H9 (cell line): ENCODE data around the gene TP73. TPM values are rescaled to one million over a fixed set of nuclear protein-coding genes. Genes with fewer than 3 reads are reported as not detected.
A peak's percentile ranks its signal among the peaks of the same experiment; 100 is the strongest.

Experiments used
- DNase-seq: peaks from one replicate; pipeline ENCODE4 v3.0.0-alpha.2; 2017
- H2AFZ ChIP-seq: one replicate; pipeline ENCODE4 v1.6.1; 2013; ENCODE audit warnings: mild to moderate bottlenecking, low read length, control low read depth, moderate library complexity
- H2AK5ac ChIP-seq: 2 replicates; pipeline ENCODE4 v1.6.1; 2013; ENCODE audit warnings: low read length, control low read depth, mixed read lengths; ENCODE audit not compliant: insufficient read length
- H2BK120ac ChIP-seq: one replicate; pipeline ENCODE4 v1.6.1; 2013; ENCODE audit warnings: low read depth, mild to moderate bottlenecking, low read length, control low read depth, inconsistent platforms; ENCODE audit not compliant: poor library complexity, severe bottlenecking
- H2BK12ac ChIP-seq: 2 replicates; pipeline ENCODE4 v1.6.1; 2013; ENCODE audit warnings: low read length, control low read depth, mixed read lengths, low read depth; ENCODE audit not compliant: insufficient read length
- H2BK15ac ChIP-seq: 2 replicates; pipeline ENCODE4 v1.6.1; 2013; ENCODE audit warnings: low read depth, low read length, control low read depth
- H2BK20ac ChIP-seq: one replicate; pipeline ENCODE4 v1.6.1; 2013; ENCODE audit warnings: low read depth, mild to moderate bottlenecking, low read length, control low read depth, inconsistent platforms; ENCODE audit not compliant: poor library complexity, severe bottlenecking
- H2BK5ac ChIP-seq: 2 replicates; pipeline ENCODE4 v1.6.1; 2013; ENCODE audit warnings: low read length, control low read depth, mixed read lengths; ENCODE audit not compliant: insufficient read length
- H3K14ac ChIP-seq: 2 replicates; pipeline ENCODE4 v1.6.1; 2013; ENCODE audit warnings: low read length, control low read depth; ENCODE audit not compliant: insufficient read depth
- H3K18ac ChIP-seq: 2 replicates; pipeline ENCODE4 v1.6.1; 2013; ENCODE audit warnings: low read depth, mild to moderate bottlenecking, mixed read lengths, low read length, control low read depth; ENCODE audit not compliant: insufficient read length
- H3K23ac ChIP-seq: 2 replicates; pipeline ENCODE4 v1.6.1; 2013; ENCODE audit warnings: low read length, control low read depth, mixed read lengths, low read depth; ENCODE audit not compliant: insufficient read length
- H3K23me2 ChIP-seq: 2 replicates; pipeline ENCODE4 v1.6.1; 2013; ENCODE audit warnings: low read depth, mild to moderate bottlenecking, mixed read lengths, low read length, control low read depth; ENCODE audit not compliant: insufficient read length, poor library complexity, severe bottlenecking
- H3K27ac ChIP-seq: 2 replicates; pipeline ENCODE4 v1.5.1; 2013; ENCODE audit warnings: low read length, control low read depth, mixed read lengths, low read depth; ENCODE audit not compliant: insufficient read length
- H3K27me3 ChIP-seq: 2 replicates; pipeline ENCODE4 v1.6.1; 2013; ENCODE audit warnings: low read length, control low read depth, inconsistent platforms; ENCODE audit not compliant: insufficient read depth
- H3K4ac ChIP-seq: 2 replicates; pipeline ENCODE4 v1.6.1; 2013; ENCODE audit warnings: low read depth, mild to moderate bottlenecking, control low read depth, inconsistent platforms, low read length, moderate library complexity
- H3K4me1 ChIP-seq: 2 replicates; pipeline ENCODE4 v1.6.1; 2013; ENCODE audit warnings: low read length, control low read depth, inconsistent platforms; ENCODE audit not compliant: insufficient read depth
- H3K4me2 ChIP-seq: 2 replicates; pipeline ENCODE4 v1.6.1; 2013; ENCODE audit warnings: low read length, control low read depth, mixed read lengths; ENCODE audit not compliant: insufficient read length, insufficient read depth
- H3K56ac ChIP-seq: 2 replicates; pipeline ENCODE4 v1.6.1; 2013; ENCODE audit warnings: low read depth, mild to moderate bottlenecking, mixed read lengths, low read length, control low read depth; ENCODE audit not compliant: insufficient read length
- H3K79me1 ChIP-seq: 2 replicates; pipeline ENCODE4 v1.6.1; 2013; ENCODE audit warnings: low read depth, mild to moderate bottlenecking, moderate library complexity, low read length, control low read depth, inconsistent platforms; ENCODE audit not compliant: insufficient read depth, poor library complexity, severe bottlenecking
- H3K79me2 ChIP-seq: 2 replicates; pipeline ENCODE4 v1.6.1; 2013; ENCODE audit warnings: low read length, control low read depth, inconsistent platforms; ENCODE audit not compliant: insufficient read depth
- H3K9ac ChIP-seq: 2 replicates; pipeline ENCODE4 v1.6.1; 2013; ENCODE audit warnings: low read length, control low read depth, mixed read lengths; ENCODE audit not compliant: insufficient read length; ENCODE audit errors: extremely low read depth
- H3K9me3 ChIP-seq: one replicate; pipeline ENCODE4 v1.6.1; 2013; ENCODE audit warnings: low read depth, low read length, inconsistent platforms; ENCODE audit not compliant: control insufficient read depth
- H3T11ph ChIP-seq: one replicate; pipeline ENCODE4 v1.6.1; 2013; ENCODE audit warnings: mild to moderate bottlenecking, low read length, control low read depth, inconsistent platforms
- H4K20me1 ChIP-seq: one replicate; pipeline ENCODE4 v1.6.1; 2013; ENCODE audit not compliant: control insufficient read depth, insufficient read length, insufficient read depth
- H4K5ac ChIP-seq: 2 replicates; pipeline ENCODE4 v1.6.1; 2013; ENCODE audit warnings: low read depth, mild to moderate bottlenecking, mixed read lengths, low read length, control low read depth; ENCODE audit not compliant: insufficient read length
- H4K8ac ChIP-seq: replicated peaks from 2 replicates; pipeline ENCODE4 v1.6.1; 2013; ENCODE audit warnings: low read length, control low read depth, mixed read lengths, low read depth; ENCODE audit not compliant: insufficient read length
- H4K91ac ChIP-seq: 2 replicates; pipeline ENCODE4 v1.6.1; 2013; ENCODE audit warnings: low read depth, mild to moderate bottlenecking, moderate library complexity, mixed read lengths, low read length, control low read depth; ENCODE audit not compliant: insufficient read length
- H3K27ac Mint-ChIP-seq, 3 experiments: 2 replicates in 2 of 3; 3 replicates in 1 of 3; pipeline ENCODE4 v1.8.0; 2020 to 2021; ENCODE audit warnings: mixed read lengths in 3 of 3, mild to moderate bottlenecking in 1 of 3, moderate library complexity in 1 of 3
- H3K27me3 Mint-ChIP-seq: 2 replicates; pipeline ENCODE4 v1.8.0; 2021; ENCODE audit warnings: low read depth, mild to moderate bottlenecking, moderate library complexity, mixed read lengths
- H3K36me3 Mint-ChIP-seq, 3 experiments: 2 replicates in 2 of 3; 3 replicates in 1 of 3; pipeline ENCODE4 v1.8.0; 2020 to 2021; ENCODE audit warnings: low read depth in 3 of 3, mixed read lengths in 3 of 3; ENCODE audit not compliant: insufficient read depth in 1 of 3
- H3K4me1 Mint-ChIP-seq, 2 experiments: 2 replicates each; pipeline ENCODE4 v1.8.0; 2020; ENCODE audit warnings: mixed read lengths in 2 of 2
- H3K4me3 Mint-ChIP-seq, 2 experiments: 2 replicates in 1 of 2; 3 replicates in 1 of 2; pipeline ENCODE4 v1.8.0; 2020 to 2021; ENCODE audit warnings: mild to moderate bottlenecking in 2 of 2, mixed read lengths in 2 of 2, moderate library complexity in 1 of 2
- H3K9me3 Mint-ChIP-seq, 2 experiments: 2 replicates in 1 of 2; 3 replicates in 1 of 2; pipeline ENCODE4 v1.8.0; 2020; ENCODE audit warnings: mild to moderate bottlenecking in 2 of 2, mixed read lengths in 2 of 2, moderate library complexity in 1 of 2
- CTCF ChIP-seq: fragments of 200-600 bp; sonication (generic); conservative IDR thresholded peaks from 3 replicates; pipeline ENCODE4 v1.8.0; 2021; ENCODE audit warnings: antibody characterized with exemption, mild to moderate bottlenecking
- WGBS: extraction: QIAGEN DNeasy Blood & Tissue Kit; methylation state at CpG from one replicate; pipeline ENCODE4 v1.1.7; 2013; ENCODE audit warnings: missing lambda C conversion rate, low lambda C conversion rate, mixed read lengths; ENCODE audit not compliant: insufficient read length; ENCODE audit errors: extremely low coverage; 5-methylcytosine and 5-hydroxymethylcytosine counted together
- total RNA-seq: library from RNA; stranded (reverse); gene quantifications from 2 replicates; pipeline ENCODE4 v1.2.1, GENCODE V29; 2021

The TP73 gene
- total RNA-seq, 1 experiment from 2014 or later, result 4.7 TPM

GRCh38 chr1:3743421-3743820 lies 91.1 kb downstream of the TP73 start:
- Histone ChIP-seq H3K27ac (no peak overlapping the region), H2BK15ac (no peak overlapping the region), H3K4ac (no peak overlapping the region), H3K27me3 (no peaks in the 10 kb centered on the region), H3K79me2 (peaks cover 2% of the 10 kb centered on the region; the same call in 1 of the 2 replicates), H3K14ac (no peak overlapping the region), H3K9ac (no peak overlapping the region), H4K91ac (no peak overlapping the region), H3K23me2 (peaks cover 11% of the 10 kb centered on the region), H2BK20ac (no peak overlapping the region), H3K79me1 (no peaks in the 10 kb centered on the region), H2AFZ (no peak overlapping the region), H3K9me3 (no peaks in the 10 kb centered on the region), H4K5ac (no peak overlapping the region), H2AK5ac (no peak overlapping the region), H3K56ac (no peak overlapping the region), H3K23ac (no peak overlapping the region), H2BK12ac (no peak overlapping the region), H3K4me2 (no peak overlapping the region), H2BK120ac (no peak overlapping the region), H4K20me1 (peaks cover 5% of the 10 kb centered on the region), H2BK5ac (no peak overlapping the region), H3T11ph (no peak overlapping the region), H3K4me1 (peaks cover 5% of the 10 kb centered on the region; the same call in 1 of the 2 replicates), H4K8ac (no peak overlapping the region), H3K18ac (no peak overlapping the region)
- Mint-ChIP-seq H3K9me3 (no peaks in the 10 kb centered on the region), H3K4me1 (peaks cover 18 to 19% of the 10 kb centered on the region in 2 experiments), H3K36me3 (peaks cover 24 to 43% (median 38%) of the 10 kb centered on the region in 3 experiments; a peak in 6 of 7 replicates), H3K27me3 (no peaks in the 10 kb centered on the region; the same call in 1 of the 2 replicates), H3K4me3 (no peak overlapping the region), H3K27ac (peak overlapping the region in 1 of 3 experiments; percentile 7; a peak in 1 of 7 replicates)
- TF ChIP-seq CTCF, result no peak
- no peak for DNase-seq
- WGBS, result no CpG with 5 or more reads among the region's 4 CpGs
